Activated naive CD4-positive, alpha-beta T cell treated with anti-CD3 and anti-CD28 coated beads, Interleukin-2, amount 10 ng/mL, durations not matched to agents 7 days and 5 days (primary cell): ENCODE results near the gene CHGA.
A peak's percentile ranks its signal among the peaks of the same experiment; 100 is the strongest.

Experiments
- CTCF ChIA-PET: fragments of 350-600 bp; sonication (Branson Sonifier 250); formaldehyde crosslinking; loops from one replicate; lab custom pipeline; 2021; ENCODE audit warnings: antibody characterized with exemption; lab: Charles Lee
- DNase-seq: peaks from one replicate; pipeline ENCODE4 v3.0.0-alpha.2; 2020
- H3K27ac Mint-ChIP-seq: one replicate; pipeline ENCODE4 v1.8.0; 2021; ENCODE audit warnings: mild to moderate bottlenecking, moderate library complexity, mixed read lengths
- H3K27me3 Mint-ChIP-seq: one replicate; pipeline ENCODE4 v1.8.0; 2021; ENCODE audit warnings: mild to moderate bottlenecking, mixed read lengths
- H3K36me3 Mint-ChIP-seq: one replicate; pipeline ENCODE4 v1.8.0; 2021; ENCODE audit warnings: mixed read lengths
- H3K4me1 Mint-ChIP-seq: one replicate; pipeline ENCODE4 v1.8.0; 2021; ENCODE audit warnings: mixed read lengths
- H3K4me3 Mint-ChIP-seq: one replicate; pipeline ENCODE4 v1.8.0; 2021; ENCODE audit warnings: mild to moderate bottlenecking, moderate library complexity, mixed read lengths
- H3K9me3 Mint-ChIP-seq: one replicate; pipeline ENCODE4 v1.8.0; 2021; ENCODE audit warnings: mixed read lengths

The CHGA gene

GRCh38 chr14:92950773-92951172 lies 27.8 kb downstream of the CHGA start:
- H3K9me3 Mint-ChIP-seq: no peaks in the 10 kb centered on the region
- CTCF ChIA-PET: no interaction called here
- no peak overlapping the region for H3K4me3 Mint-ChIP-seq
- DNase-seq: no peak
- H3K27me3 Mint-ChIP-seq: no peaks in the 10 kb centered on the region
- peaks cover 3% of the 10 kb centered on the region for H3K4me1 Mint-ChIP-seq
- peaks cover 10% of the 10 kb centered on the region for H3K36me3 Mint-ChIP-seq
- H3K27ac Mint-ChIP-seq: no peak overlapping the region

- peaks cover 3% of the 10 kb centered on the region for H3K4me1 Mint-ChIP-seq
- no peak overlapping the region for H3K4me3 Mint-ChIP-seq
- H3K27me3 Mint-ChIP-seq: no peaks in the 10 kb centered on the region
- CTCF ChIA-PET: interaction anchor here (1.0 to 2.9 kb wide), 7 partner anchors 158 to 682 kb away, joined by 3 to 23 read pairs (median 5); no protein-coding TSS in a partner anchor
- no peak overlapping the region for H3K27ac Mint-ChIP-seq
- H3K36me3 Mint-ChIP-seq: peaks cover 9% of the 10 kb centered on the region
- no peaks in the 10 kb centered on the region for H3K9me3 Mint-ChIP-seq
- no peak for DNase-seq
These were observed 28.3 kb downstream of the CHGA start for GRCh38 chr14:92951261-92951660.

GRCh38 chr14:92951912-92952471 lies 29.0 kb downstream of the CHGA start:
- CTCF ChIA-PET: interaction anchor here (0.7 to 2.9 kb wide), 11 partner anchors 94 to 681 kb away, joined by 3 to 23 read pairs (median 4); no protein-coding TSS in a partner anchor
- H3K4me3 Mint-ChIP-seq: no peak overlapping the region
- peaks cover 3% of the 10 kb centered on the region for H3K4me1 Mint-ChIP-seq
- no peaks in the 10 kb centered on the region for H3K27me3 Mint-ChIP-seq
- peak; percentile 87 for DNase-seq
- no peaks in the 10 kb centered on the region for H3K9me3 Mint-ChIP-seq
- peaks cover 8% of the 10 kb centered on the region for H3K36me3 Mint-ChIP-seq
- no peak overlapping the region for H3K27ac Mint-ChIP-seq

GRCh38 chr14:92952481-92953298 lies 29.7 kb downstream of the CHGA start:
- no peak for DNase-seq
- no peaks in the 10 kb centered on the region for H3K9me3 Mint-ChIP-seq
- no peak overlapping the region for H3K4me3 Mint-ChIP-seq
- CTCF ChIA-PET: interaction anchor here (0.7 to 2.9 kb wide), 9 partner anchors 93 to 263 kb away, joined by 3 to 23 read pairs (median 4); no protein-coding TSS in a partner anchor
- H3K27me3 Mint-ChIP-seq: no peaks in the 10 kb centered on the region
- H3K36me3 Mint-ChIP-seq: peaks cover 8% of the 10 kb centered on the region
- H3K4me1 Mint-ChIP-seq: peaks cover 3% of the 10 kb centered on the region
- H3K27ac Mint-ChIP-seq: no peak overlapping the region

- peak overlapping the region; percentile 55 for H3K27ac Mint-ChIP-seq
- no peak for DNase-seq
These were observed 30.6 kb downstream of the CHGA start for GRCh38 chr14:92953526-92953925.

GRCh38 chr14:92954933-92955332 lies 32.0 kb downstream of the CHGA start:
- CTCF ChIA-PET: interaction anchor here (1.1 to 2.7 kb wide), 6 partner anchors 155 to 186 kb away, joined by 3 to 11 read pairs (median 4); no protein-coding TSS in a partner anchor
- Mint-ChIP-seq H3K4me1 (peaks cover 3% of the 10 kb centered on the region), H3K27ac (no peak overlapping the region), H3K36me3 (peaks cover 5% of the 10 kb centered on the region), H3K27me3 (no peaks in the 10 kb centered on the region), H3K9me3 (no peaks in the 10 kb centered on the region), H3K4me3 (no peak overlapping the region)
- no peak for DNase-seq

More at GRCh38 chr14:92953526-92953925, 30.6 kb downstream of the CHGA start:
- Mint-ChIP-seq H3K4me3 (no peak overlapping the region), H3K27me3 (no peaks in the 10 kb centered on the region), H3K4me1 (peaks cover 3% of the 10 kb centered on the region), H3K36me3 (peaks cover 8% of the 10 kb centered on the region), H3K9me3 (no peaks in the 10 kb centered on the region)
- CTCF ChIA-PET: interaction anchor here (1.7 to 2.9 kb wide), 4 partner anchors 161 to 188 kb away, joined by 4 to 23 read pairs (median 8); no protein-coding TSS in a partner anchor

GRCh38 chr14:92955381-92955780 lies 32.4 kb downstream of the CHGA start:
- Mint-ChIP-seq H3K4me1 (peaks cover 3% of the 10 kb centered on the region), H3K27me3 (no peaks in the 10 kb centered on the region), H3K4me3 (no peak overlapping the region), H3K9me3 (no peaks in the 10 kb centered on the region), H3K36me3 (peaks cover 5% of the 10 kb centered on the region), H3K27ac (no peak overlapping the region)
- no peak for DNase-seq
- CTCF ChIA-PET: interaction anchor here (0.6 to 2.7 kb wide), 5 partner anchors 156 to 264 kb away, joined by 3 to 11 read pairs (median 3); no protein-coding TSS in a partner anchor

GRCh38 chr14:92956961-92957360 lies 34.0 kb downstream of the CHGA start:
- no peak for DNase-seq
- Mint-ChIP-seq H3K27ac (no peak overlapping the region), H3K9me3 (no peaks in the 10 kb centered on the region), H3K36me3 (peaks cover 1% of the 10 kb centered on the region), H3K4me1 (peaks cover under 1% of the 10 kb centered on the region), H3K4me3 (no peak overlapping the region), H3K27me3 (no peaks in the 10 kb centered on the region)
- CTCF ChIA-PET: no interaction called here

GRCh38 chr14:92958373-92959188 lies 35.6 kb downstream of the CHGA start:
- Mint-ChIP-seq H3K4me3 (no peak overlapping the region), H3K27me3 (no peaks in the 10 kb centered on the region), H3K27ac (no peak overlapping the region), H3K36me3 (no peaks in the 10 kb centered on the region), H3K9me3 (no peaks in the 10 kb centered on the region), H3K4me1 (no peaks in the 10 kb centered on the region)
- CTCF ChIA-PET: interaction anchor here (0.6 kb wide), 1 partner anchor 155 kb away, joined by 3 read pairs; no protein-coding TSS in a partner anchor
- DNase-seq: no peak

- H3K27me3 Mint-ChIP-seq: no peaks in the 10 kb centered on the region
- no peak for DNase-seq
- no peaks in the 10 kb centered on the region for H3K36me3 Mint-ChIP-seq
- no peak overlapping the region for H3K27ac Mint-ChIP-seq
- H3K4me1 Mint-ChIP-seq: no peaks in the 10 kb centered on the region
- H3K9me3 Mint-ChIP-seq: no peaks in the 10 kb centered on the region
- CTCF ChIA-PET: no interaction called here
- H3K4me3 Mint-ChIP-seq: no peak overlapping the region
These were observed 36.2 kb downstream of the CHGA start for GRCh38 chr14:92959189-92959531.

GRCh38 chr14:92959761-92960680 lies 37.1 kb downstream of the CHGA start:
- no peaks in the 10 kb centered on the region for H3K9me3 Mint-ChIP-seq
- no peaks in the 10 kb centered on the region for H3K4me1 Mint-ChIP-seq
- DNase-seq: no peak
- CTCF ChIA-PET: no interaction called here
- no peaks in the 10 kb centered on the region for H3K27me3 Mint-ChIP-seq
- H3K4me3 Mint-ChIP-seq: no peak overlapping the region
- no peaks in the 10 kb centered on the region for H3K36me3 Mint-ChIP-seq
- H3K27ac Mint-ChIP-seq: no peak overlapping the region

GRCh38 chr14:92960706-92961566 lies 38.0 kb downstream of the CHGA start:
- H3K9me3 Mint-ChIP-seq: no peaks in the 10 kb centered on the region
- no peak overlapping the region for H3K27ac Mint-ChIP-seq
- CTCF ChIA-PET: no interaction called here
- no peaks in the 10 kb centered on the region for H3K4me1 Mint-ChIP-seq
- no peak for DNase-seq
- H3K36me3 Mint-ChIP-seq: no peaks in the 10 kb centered on the region
- no peak overlapping the region for H3K4me3 Mint-ChIP-seq
- H3K27me3 Mint-ChIP-seq: no peaks in the 10 kb centered on the region

- no peak overlapping the region for H3K4me3 Mint-ChIP-seq
- no peaks in the 10 kb centered on the region for H3K27me3 Mint-ChIP-seq
- CTCF ChIA-PET: no interaction called here
- H3K9me3 Mint-ChIP-seq: no peaks in the 10 kb centered on the region
- H3K4me1 Mint-ChIP-seq: no peaks in the 10 kb centered on the region
- no peak overlapping the region for H3K27ac Mint-ChIP-seq
- no peak for DNase-seq
- no peaks in the 10 kb centered on the region for H3K36me3 Mint-ChIP-seq
These were observed 38.6 kb downstream of the CHGA start for GRCh38 chr14:92961567-92961855.
